Large intestine (tissue), 3 donors: ENCODE data around the gene PCGF3. TPM values are rescaled to one million over a fixed set of nuclear protein-coding genes. Genes with fewer than 3 reads are reported as not detected.
"Not testable (repeated sequence)": the region's sequence is repeated elsewhere in the genome, so short reads cannot be mapped to it uniquely, and the experiment has no call there.

Source experiments
- DNase-seq, 2 donors: peaks; one replicate each; pipeline versions ENCODE4 v3.0.0 to v3.0.0-alpha.2; 2013
- H3K27ac ChIP-seq: one replicate; pipeline ENCODE4 v1.5.1; 2013; ENCODE audit warnings: low read length
- H3K27me3 ChIP-seq: 2 replicates; pipeline ENCODE4 v1.6.1; 2013; ENCODE audit warnings: low read length; ENCODE audit not compliant: control insufficient read depth, insufficient read depth
- H3K36me3 ChIP-seq: 2 replicates; pipeline ENCODE4 v1.6.1; 2013; ENCODE audit warnings: low read length; ENCODE audit not compliant: control insufficient read depth, insufficient read depth
- H3K4me1 ChIP-seq: one replicate; pipeline ENCODE4 v1.6.1; 2013; ENCODE audit warnings: low read length; ENCODE audit not compliant: control insufficient read depth, insufficient read depth
- H3K4me3 ChIP-seq: one replicate; pipeline ENCODE4 v1.5.1; 2013; ENCODE audit warnings: low read length
- H3K9me3 ChIP-seq: one replicate; pipeline ENCODE4 v1.6.1; 2013; ENCODE audit warnings: mild to moderate bottlenecking, low read depth, low read length, moderate library complexity; ENCODE audit not compliant: control insufficient read depth
- WGBS: methylation state at CpG from one replicate; pipeline ENCODE4 v1.1.5; 2013; ENCODE audit warnings: low lambda C conversion rate; ENCODE audit not compliant: insufficient coverage; 5-methylcytosine and 5-hydroxymethylcytosine counted together
- polyA plus RNA-seq: library from polyadenylated mRNA; unstranded; fragments of 120-200 nt; gene quantifications from one replicate; pipeline ENCODE4 v1.2.1, GENCODE V29; 2013

Gene PCGF3
- polyA plus RNA-seq, 1 donor: 78.0 TPM

- Histone ChIP-seq H3K27me3 (no peaks in the 10 kb centered on the region), H3K27ac (no peak overlapping the region), H3K4me1 (peaks cover 2% of the 10 kb centered on the region), H3K9me3 (peaks cover 3% of the 10 kb centered on the region), H3K4me3 (no peak overlapping the region), H3K36me3 (peaks cover 19% of the 10 kb centered on the region)
- no peak for DNase-seq
- WGBS: no CpG with 5 or more reads among the region's 10 CpGs
These were observed 38.1 kb upstream of the PCGF3 start for GRCh38 chr4:667545-667925.

- H3K27me3 ChIP-seq, H3K4me3 ChIP-seq, H3K4me1 ChIP-seq, DNase-seq, H3K9me3 ChIP-seq, H3K27ac ChIP-seq: not testable (repeated sequence)
- WGBS: 100% methylated on average over 4 of the region's 6 CpGs
- peaks cover 25% of the 10 kb centered on the region for H3K36me3 ChIP-seq
These were observed 37.4 kb upstream of the PCGF3 start for GRCh38 chr4:668219-668618.

- H3K27ac ChIP-seq, H3K4me3 ChIP-seq, DNase-seq, H3K27me3 ChIP-seq, H3K9me3 ChIP-seq: not testable (repeated sequence)
- Histone ChIP-seq H3K36me3 (peaks cover 25% of the 10 kb centered on the region), H3K4me1 (peaks cover 10% of the 10 kb centered on the region)
- 100% methylated on average over 1 of the region's 11 CpGs for WGBS
These were observed 35.6 kb upstream of the PCGF3 start for GRCh38 chr4:669806-670559.

- WGBS: no CpG with 5 or more reads among the region's 3 CpGs
- Histone ChIP-seq H3K4me1 (peaks cover 21% of the 10 kb centered on the region), H3K9me3 (no peaks in the 10 kb centered on the region), H3K27me3 (no peaks in the 10 kb centered on the region), H3K27ac (no peak overlapping the region), H3K36me3 (peaks cover 25% of the 10 kb centered on the region), H3K4me3 (no peak overlapping the region)
- DNase-seq: no peak
These were observed 33.9 kb upstream of the PCGF3 start for GRCh38 chr4:671769-672168.

GRCh38 chr4:673349-674091 lies 32.1 kb upstream of the PCGF3 start:
- H3K4me3 ChIP-seq: peak overlapping the region; percentile 59
- WGBS: no CpG with 5 or more reads among the region's 55 CpGs
- DNase-seq: peak in 1 of 2 donors; percentile 84
- H3K36me3 ChIP-seq: peaks cover 25% of the 10 kb centered on the region
- H3K9me3 ChIP-seq: no peaks in the 10 kb centered on the region
- peaks cover 36% of the 10 kb centered on the region for H3K4me1 ChIP-seq
- peak overlapping the region; percentile 79 for H3K27ac ChIP-seq
- no peaks in the 10 kb centered on the region for H3K27me3 ChIP-seq

GRCh38 chr4:674172-675035 lies 31.2 kb upstream of the PCGF3 start, which contains the start of the genes ATP5ME and MYL5:
ATP5ME (minus strand) TSS chr4:674276; CDS start chr4:674247, 29 bp downstream.
MYL5 (plus strand) TSS chr4:674542; CDS start chr4:678027, 3,485 bp downstream.
- no peaks in the 10 kb centered on the region for H3K27me3 ChIP-seq
- H3K9me3 ChIP-seq: no peaks in the 10 kb centered on the region
- WGBS: no CpG with 5 or more reads among the region's 84 CpGs
- H3K4me1 ChIP-seq: peaks cover 36% of the 10 kb centered on the region
- peak; percentile 98 for DNase-seq
- peak within 1 kb of the TSS; percentile 79 for H3K27ac ChIP-seq
- peaks cover 25% of the 10 kb centered on the region for H3K36me3 ChIP-seq
- peak within 1 kb of the TSS; percentile 90 for H3K4me3 ChIP-seq

GRCh38 chr4:675036-675882 lies 30.4 kb upstream of the PCGF3 start:
- no CpG with 5 or more reads among the region's 26 CpGs for WGBS
- no peaks in the 10 kb centered on the region for H3K27me3 ChIP-seq
- peak overlapping the region; percentile 90 for H3K4me3 ChIP-seq
- peak overlapping the region; percentile 77 for H3K27ac ChIP-seq
- H3K4me1 ChIP-seq: peaks cover 36% of the 10 kb centered on the region
- peaks cover 25% of the 10 kb centered on the region for H3K36me3 ChIP-seq
- DNase-seq: no peak
- no peaks in the 10 kb centered on the region for H3K9me3 ChIP-seq

GRCh38 chr4:675980-676870 lies 29.4 kb upstream of the PCGF3 start:
- no peak for DNase-seq
- Histone ChIP-seq H3K27me3 (no peaks in the 10 kb centered on the region), H3K27ac (no peak overlapping the region), H3K4me1 (peaks cover 44% of the 10 kb centered on the region), H3K4me3 (no peak overlapping the region), H3K36me3 (peaks cover 19% of the 10 kb centered on the region), H3K9me3 (peaks cover 4% of the 10 kb centered on the region)
- WGBS: no CpG with 5 or more reads among the region's 19 CpGs

GRCh38 chr4:676871-677235 lies 28.8 kb upstream of the PCGF3 start:
- Histone ChIP-seq H3K27me3 (no peaks in the 10 kb centered on the region), H3K36me3 (peaks cover 13% of the 10 kb centered on the region), H3K4me1 (peaks cover 46% of the 10 kb centered on the region), H3K9me3 (peaks cover 4% of the 10 kb centered on the region), H3K4me3 (no peak overlapping the region), H3K27ac (no peak overlapping the region)
- no peak for DNase-seq
- WGBS: no CpG with 5 or more reads among the region's 8 CpGs
